ENCODE data around the gene MTMR12.

DNA sequence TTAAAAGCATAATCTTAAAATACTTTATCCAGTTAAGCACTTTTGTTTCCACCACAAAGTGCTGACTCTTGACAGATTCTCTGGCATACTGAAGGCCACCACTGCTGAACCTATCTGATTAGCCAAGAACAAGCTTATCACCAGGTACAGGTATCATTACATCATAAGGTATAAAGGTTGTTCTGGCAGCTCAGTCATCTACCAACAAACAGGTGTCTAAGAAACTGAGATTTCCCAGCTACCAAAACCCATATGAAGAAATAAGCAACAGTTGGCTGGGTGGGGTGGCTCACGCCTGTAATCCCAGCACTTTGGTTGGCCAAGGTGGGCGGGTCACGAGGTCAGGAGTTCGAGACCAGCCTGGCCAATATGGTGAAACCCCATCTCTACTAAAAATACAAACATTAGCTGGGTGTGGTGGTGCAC lies 5.0 kb downstream of the MTMR12 start:
- TF ChIP-seq, protein P1, sequence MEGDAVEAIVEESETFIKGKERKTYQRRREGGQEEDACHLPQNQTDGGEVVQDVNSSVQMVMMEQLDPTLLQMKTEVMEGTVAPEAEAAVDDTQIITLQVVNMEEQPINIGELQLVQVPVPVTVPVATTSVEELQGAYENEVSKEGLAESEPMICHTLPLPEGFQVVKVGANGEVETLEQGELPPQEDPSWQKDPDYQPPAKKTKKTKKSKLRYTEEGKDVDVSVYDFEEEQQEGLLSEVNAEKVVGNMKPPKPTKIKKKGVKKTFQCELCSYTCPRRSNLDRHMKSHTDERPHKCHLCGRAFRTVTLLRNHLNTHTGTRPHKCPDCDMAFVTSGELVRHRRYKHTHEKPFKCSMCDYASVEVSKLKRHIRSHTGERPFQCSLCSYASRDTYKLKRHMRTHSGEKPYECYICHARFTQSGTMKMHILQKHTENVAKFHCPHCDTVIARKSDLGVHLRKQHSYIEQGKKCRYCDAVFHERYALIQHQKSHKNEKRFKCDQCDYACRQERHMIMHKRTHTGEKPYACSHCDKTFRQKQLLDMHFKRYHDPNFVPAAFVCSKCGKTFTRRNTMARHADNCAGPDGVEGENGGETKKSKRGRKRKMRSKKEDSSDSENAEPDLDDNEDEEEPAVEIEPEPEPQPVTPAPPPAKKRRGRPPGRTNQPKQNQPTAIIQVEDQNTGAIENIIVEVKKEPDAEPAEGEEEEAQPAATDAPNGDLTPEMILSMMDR (IDR thresholded peaks at IDR 0.05; ENCODE audit: low read depth, low read length, poor library complexity, severe bottlenecking): no peak
- no peak for TF ChIP-seq EZH2phosphoT487 (IDR thresholded peaks at IDR 0.05; ENCODE audit: borderline replicate concordance, low read length)

Data from DOHH2 (cell line).